Measurements from ENCODE around the gene COL4A2.

The COL4A2 gene

DNA sequence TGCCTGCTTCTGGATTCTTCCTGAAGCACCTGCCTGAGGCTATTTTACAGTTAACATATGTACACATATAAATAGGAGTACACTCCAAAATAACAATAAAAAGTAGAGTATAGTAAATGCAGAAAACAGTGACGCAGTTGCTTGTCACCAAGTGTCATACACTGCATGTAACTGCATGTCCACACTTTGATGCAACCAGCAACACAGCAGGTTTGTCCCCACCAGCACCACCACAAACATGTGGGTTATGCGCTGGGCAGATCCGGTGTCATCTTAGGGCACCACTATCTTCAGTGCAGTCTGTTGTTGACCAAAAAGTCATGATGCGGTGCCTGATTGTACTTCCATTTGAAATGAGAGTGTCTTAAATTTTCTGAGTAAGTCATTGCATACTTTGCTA, 51.3 kb downstream of the COL4A2 start:
- POLR2A ChIA-PET = no interaction called here
- H3K4me1 ChIP-seq (ENCODE audit: control insufficient read depth, insufficient read depth, low read length) = peaks cover 8% of the 10 kb centered on the region; the same call in 1 of the 2 replicates
- no peak for TF ChIP-seq ZNF138 (tag by site-specific recombination; IDR thresholded peaks at IDR 0.05; ENCODE audit: borderline replicate concordance)
- no peak for TF ChIP-seq ZBTB20 (tag by site-specific recombination; IDR thresholded peaks at IDR 0.05)
- TF ChIP-seq ZNF529 (tag by site-specific recombination; IDR thresholded peaks at IDR 0.05; ENCODE audit: insufficient replicate concordance) = no peak
- no peak for TF ChIP-seq ZNF211 (tag by site-specific recombination; IDR thresholded peaks at IDR 0.05; ENCODE audit: low read depth)
- TF ChIP-seq ZNF121 (tag by site-specific recombination; IDR thresholded peaks at IDR 0.05) = no peak
- TF ChIP-seq ZSCAN18 (tag by site-specific recombination; IDR thresholded peaks at IDR 0.05) = no peak
- no peak for TF ChIP-seq ZNF184 (tag by site-specific recombination; IDR thresholded peaks at IDR 0.05)
- TF ChIP-seq ZNF701 (tag by site-specific recombination; IDR thresholded peaks at IDR 0.05) = no peak
- TF ChIP-seq HOXC10 (CRISPR knock-in tag; IDR thresholded peaks at IDR 0.05) = no peak
- TF ChIP-seq ZNF335 (tag by site-specific recombination; conservative IDR thresholded peaks at IDR 0.05) = no peak
- no peak for TF ChIP-seq ZNF394 (tag by site-specific recombination; IDR thresholded peaks at IDR 0.05; ENCODE audit: borderline replicate concordance)
- no peak for TF ChIP-seq ZNF544 (tag by site-specific recombination; IDR thresholded peaks at IDR 0.05)
- no peak for TF ChIP-seq SCRT1 (tag by site-specific recombination; IDR thresholded peaks at IDR 0.05; ENCODE audit: borderline replicate concordance)
- no peak for TF ChIP-seq ZNF785 (tag by site-specific recombination; IDR thresholded peaks at IDR 0.05)
- no peak overlapping the region for H3K27ac ChIP-seq (ENCODE audit: extremely low read depth, low read depth, low read length)
- H3K9me3 ChIP-seq (ENCODE audit: control insufficient read depth, insufficient read depth, low read depth, low read length) = no peaks in the 10 kb centered on the region
- CTCF ChIA-PET = no interaction called here
- H3K36me3 ChIP-seq (ENCODE audit: control insufficient read depth in 2 of 2, insufficient read depth in 1 of 2, low read length in 2 of 2) = peaks cover 0 to 14% of the 10 kb centered on the region in 2 experiments; a peak in 1 of 3 replicates
- H3K4me3 ChIP-seq (ENCODE audit: low read depth, low read length) = no peak overlapping the region

DNA sequence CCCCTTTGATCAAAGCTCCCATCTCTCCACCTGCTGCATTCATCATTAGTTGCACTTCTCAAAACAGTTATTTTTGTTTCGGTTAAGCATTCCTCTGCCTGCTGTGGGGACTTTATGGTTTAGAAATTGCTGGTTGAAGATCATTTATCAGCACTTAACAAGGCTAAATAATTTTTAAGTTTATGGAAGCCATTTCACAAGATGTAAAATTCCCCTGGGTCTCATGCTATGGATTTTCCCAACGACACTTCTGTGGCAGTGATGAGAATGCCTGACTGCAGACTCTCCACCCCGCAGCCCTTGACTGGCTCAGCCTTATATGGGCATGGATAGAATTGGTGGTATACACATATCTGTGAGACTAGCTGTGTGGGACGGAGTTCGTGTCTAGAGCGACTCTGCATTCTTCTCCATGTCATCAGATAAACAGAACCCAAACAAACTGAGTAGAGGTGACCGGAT, 52.8 kb downstream of the COL4A2 start:
- H3K27ac ChIP-seq (ENCODE audit: extremely low read depth, low read depth, low read length) = no peak overlapping the region
- CTCF ChIA-PET = no interaction called here
- no peak for TF ChIP-seq GLI2 (tag by site-specific recombination; IDR thresholded peaks at IDR 0.05; ENCODE audit: borderline replicate concordance, low read depth)
- TF ChIP-seq, protein P1, sequence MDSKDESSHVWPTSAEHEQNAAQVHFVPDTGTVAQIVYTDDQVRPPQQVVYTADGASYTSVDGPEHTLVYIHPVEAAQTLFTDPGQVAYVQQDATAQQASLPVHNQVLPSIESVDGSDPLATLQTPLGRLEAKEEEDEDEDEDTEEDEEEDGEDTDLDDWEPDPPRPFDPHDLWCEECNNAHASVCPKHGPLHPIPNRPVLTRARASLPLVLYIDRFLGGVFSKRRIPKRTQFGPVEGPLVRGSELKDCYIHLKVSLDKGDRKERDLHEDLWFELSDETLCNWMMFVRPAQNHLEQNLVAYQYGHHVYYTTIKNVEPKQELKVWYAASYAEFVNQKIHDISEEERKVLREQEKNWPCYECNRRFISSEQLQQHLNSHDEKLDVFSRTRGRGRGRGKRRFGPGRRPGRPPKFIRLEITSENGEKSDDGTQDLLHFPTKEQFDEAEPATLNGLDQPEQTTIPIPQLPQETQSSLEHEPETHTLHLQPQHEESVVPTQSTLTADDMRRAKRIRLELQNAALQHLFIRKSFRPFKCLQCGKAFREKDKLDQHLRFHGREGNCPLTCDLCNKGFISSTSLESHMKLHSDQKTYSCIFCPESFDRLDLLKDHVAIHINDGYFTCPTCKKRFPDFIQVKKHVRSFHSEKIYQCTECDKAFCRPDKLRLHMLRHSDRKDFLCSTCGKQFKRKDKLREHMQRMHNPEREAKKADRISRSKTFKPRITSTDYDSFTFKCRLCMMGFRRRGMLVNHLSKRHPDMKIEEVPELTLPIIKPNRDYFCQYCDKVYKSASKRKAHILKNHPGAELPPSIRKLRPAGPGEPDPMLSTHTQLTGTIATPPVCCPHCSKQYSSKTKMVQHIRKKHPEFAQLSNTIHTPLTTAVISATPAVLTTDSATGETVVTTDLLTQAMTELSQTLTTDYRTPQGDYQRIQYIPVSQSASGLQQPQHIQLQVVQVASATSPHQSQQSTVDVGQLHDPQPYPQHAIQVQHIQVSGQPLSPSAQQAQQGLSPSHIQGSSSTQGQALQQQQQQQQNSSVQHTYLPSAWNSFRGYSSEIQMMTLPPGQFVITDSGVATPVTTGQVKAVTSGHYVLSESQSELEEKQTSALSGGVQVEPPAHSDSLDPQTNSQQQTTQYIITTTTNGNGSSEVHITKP (tag by site-specific recombination; IDR thresholded peaks at IDR 0.05) = peak; percentile 54
- no peak for TF ChIP-seq FEZF1 (tag by site-specific recombination; IDR thresholded peaks at IDR 0.05)
- TF ChIP-seq BCL11A (tag by site-specific recombination; IDR thresholded peaks at IDR 0.05; ENCODE audit: low read depth) = no peak
- TF ChIP-seq ZNF830 (tag by site-specific recombination; IDR thresholded peaks at IDR 0.05; ENCODE audit: low read depth) = no peak
- TF ChIP-seq ZNF302 (tag by site-specific recombination; IDR thresholded peaks at IDR 0.05; ENCODE audit: low read depth) = no peak
- 0 out of 2 replicates have a peak, but pooled peaks have one; percentile 46 for TF ChIP-seq SCRT2 (tag by site-specific recombination; IDR thresholded peaks at IDR 0.05)
- TF ChIP-seq ZNF114 (tag by site-specific recombination; IDR thresholded peaks at IDR 0.05) = no peak
- no peak for TF ChIP-seq TCF7L2 (IDR thresholded peaks at IDR 0.05; ENCODE audit: borderline replicate concordance, low read depth, low read length)
- TF ChIP-seq PRDM2 (tag by site-specific recombination; IDR thresholded peaks at IDR 0.05; ENCODE audit: borderline replicate concordance) = no peak
- TF ChIP-seq ZNF221 (tag by site-specific recombination; IDR thresholded peaks at IDR 0.05; ENCODE audit: borderline replicate concordance) = no peak
- TF ChIP-seq ZIC2 (tag by site-specific recombination; IDR thresholded peaks at IDR 0.05) = no peak

More for the DNA sequence above, 52.8 kb downstream of the COL4A2 start:
- Histone ChIP-seq H3K9me3 (ENCODE audit: control insufficient read depth, insufficient read depth, low read depth, low read length) (no peaks in the 10 kb centered on the region), H3K36me3 (ENCODE audit: control insufficient read depth in 2 of 2, insufficient read depth in 1 of 2, low read length in 2 of 2) (peaks cover 0 to 14% of the 10 kb centered on the region in 2 experiments; a peak in 1 of 3 replicates), H3K4me1 (ENCODE audit: control insufficient read depth, insufficient read depth, low read length) (0 out of 2 replicates have a peak, but pooled peaks cover 5% of the 10 kb centered on the region), H3K4me3 (ENCODE audit: low read depth, low read length) (no peak overlapping the region)
- POLR2A ChIA-PET = no interaction called here
